Endothelial cell of umbilical vein (primary cell): ENCODE data around the gene ARHGAP15. TPM values are rescaled to one million over a fixed set of nuclear protein-coding genes. Genes with fewer than 3 reads are reported as not detected.

ENCODE experiments used
- BruUV-seq: library from RNA; stranded (reverse); fragments of 400-500 nt; replicated peaks from 2 replicates; lab custom pipeline; 2021; lab: Mats Ljungman, UMichigan
- CTCF ChIA-PET: fragments of 300-600, 350-600 bp; sonication (Branson Sonifier 250); formaldehyde crosslinking; loops from one replicate; lab custom pipeline; 2021; ENCODE audit warnings: antibody characterized with exemption, inconsistent platforms; lab: Charles Lee
- POLR2A ChIA-PET: fragments of 300-600, 350-600 bp; sonication (Branson Sonifier 250); formaldehyde crosslinking; loops from one replicate; lab custom pipeline; 2021; ENCODE audit warnings: antibody characterized with exemption, inconsistent platforms; lab: Charles Lee
- DNase-seq: peaks from one replicate; pipeline ENCODE4 v3.0.0-alpha.2; 2011; ENCODE audit warnings: low read depth, low spot score
- FAIRE-seq: peaks from 2 replicates; lab custom pipeline; 2011; peaks lifted over from hg19 to GRCh38; lab: Jason Lieb, UNC
- H2AFZ ChIP-seq: 2 replicates; pipeline ENCODE4 v1.6.0; 2012; ENCODE audit warnings: low read depth, low read length, control low read depth, inconsistent platforms
- H3K27ac ChIP-seq: 2 replicates; pipeline ENCODE4 v1.5.1; 2011; ENCODE audit warnings: low read depth, mild to moderate bottlenecking, control low read depth, low read length, moderate library complexity; ENCODE audit not compliant: insufficient read depth
- H3K27me3 ChIP-seq, 2 experiments: 2 replicates each; pipeline versions ENCODE4 v1.6.0 to v1.6.1; 2011; ENCODE audit warnings: low read length in 2 of 2, mixed read lengths in 1 of 2; ENCODE audit not compliant: control insufficient read depth in 2 of 2, insufficient read depth in 2 of 2
- H3K36me3 ChIP-seq, 2 experiments: 2 replicates in 1 of 2; 3 replicates in 1 of 2; pipeline ENCODE4 v1.5.1; 2011; ENCODE audit warnings: low read length in 2 of 2, mild to moderate bottlenecking in 1 of 2, moderate library complexity in 1 of 2; ENCODE audit not compliant: control insufficient read depth in 2 of 2, insufficient read depth in 2 of 2; ENCODE audit errors: extremely low read depth in 1 of 2
- H3K4me1 ChIP-seq: 3 replicates; pipeline ENCODE4 v1.5.1; 2011; ENCODE audit warnings: mild to moderate bottlenecking, low read length; ENCODE audit not compliant: control insufficient read depth, insufficient read depth; ENCODE audit errors: extremely low read depth
- H3K4me2 ChIP-seq: 2 replicates; pipeline ENCODE4 v1.6.1; 2011; ENCODE audit warnings: low read length, control low read depth, mixed read lengths; ENCODE audit not compliant: insufficient read depth
- H3K4me3 ChIP-seq, 3 experiments: fragments of 200-600 bp in 1 of 3; sonication (generic), shearing (Covaris generic) in 1 of 3; replicated peaks in 1 of 3; 2 replicates each; pipeline ENCODE4 v1.5.1; 2011 to 2016; ENCODE audit warnings: control low read depth in 3 of 3, low read length in 3 of 3, mild to moderate bottlenecking in 2 of 3, inconsistent platforms in 1 of 3, low read depth in 1 of 3, moderate library complexity in 1 of 3; ENCODE audit not compliant: insufficient read depth in 1 of 3
- H3K79me2 ChIP-seq: 2 replicates; pipeline ENCODE4 v1.6.0; 2012; ENCODE audit warnings: low read length, inconsistent platforms; ENCODE audit not compliant: control insufficient read depth, insufficient read depth
- H3K9ac ChIP-seq: replicated peaks from 2 replicates; pipeline ENCODE3; 2011; ENCODE audit warnings: low read length, control low read depth; ENCODE audit not compliant: insufficient read depth; ENCODE audit errors: extremely low read depth
- H3K9me1 ChIP-seq: replicated peaks from 3 replicates; pipeline ENCODE4 v1.6.0; 2011; ENCODE audit warnings: mild to moderate bottlenecking, low read length; ENCODE audit not compliant: control insufficient read depth, insufficient read depth; ENCODE audit errors: extremely low read depth
- H3K9me3 ChIP-seq: replicated peaks from 2 replicates; pipeline ENCODE4 v1.5.1; 2012; ENCODE audit warnings: low read length, inconsistent platforms; ENCODE audit not compliant: control insufficient read depth, insufficient read depth
- H4K20me1 ChIP-seq: replicated peaks from 2 replicates; pipeline ENCODE3; 2011; ENCODE audit warnings: mild to moderate bottlenecking, low read length; ENCODE audit not compliant: control insufficient read depth, insufficient read depth; ENCODE audit errors: extremely low read depth
- EZH2 ChIP-seq: IDR thresholded peaks from 2 replicates; pipeline ENCODE4 v1.6.1; 2012; ENCODE audit warnings: borderline replicate concordance, low read depth, mild to moderate bottlenecking, moderate library complexity, low read length, inconsistent platforms; ENCODE audit not compliant: severe bottlenecking
- FOS ChIP-seq: IDR thresholded peaks from 2 replicates; pipeline ENCODE4 v1.6.1; 2011; ENCODE audit warnings: mild to moderate bottlenecking, low read length, moderate library complexity, borderline replicate concordance; ENCODE audit not compliant: insufficient read depth
- GATA2 ChIP-seq: IDR thresholded peaks from 2 replicates; pipeline ENCODE4 v1.7.0; 2011; ENCODE audit warnings: low read depth, mild to moderate bottlenecking, moderate library complexity, mixed read lengths, low read length; ENCODE audit not compliant: insufficient read length, insufficient read depth
- JUN ChIP-seq: IDR thresholded peaks from 2 replicates; pipeline ENCODE4 v1.6.1; 2011; ENCODE audit warnings: borderline replicate concordance, low read depth; ENCODE audit not compliant: insufficient read length, insufficient read depth
- MYC ChIP-seq: IDR thresholded peaks from one replicate; pipeline ENCODE4 v1.6.1; 2011; ENCODE audit warnings: mild to moderate bottlenecking, low read depth, low read length
- POLR2A ChIP-seq: IDR thresholded peaks from 2 replicates; pipeline ENCODE4 v1.6.1; 2012; ENCODE audit warnings: low read depth, mild to moderate bottlenecking, control low read depth, low read length
- POLR2AphosphoS5 ChIP-seq: IDR thresholded peaks from 2 replicates; pipeline ENCODE4 v1.6.1; 2012; ENCODE audit warnings: low read depth, mild to moderate bottlenecking, control low read depth, low read length, moderate library complexity; ENCODE audit not compliant: insufficient read depth
- dilution Hi-C: fragments of 300-500 bp; cut with MboI; formaldehyde crosslinking; loops from one replicate; pipeline ENCODE4 v1.15.0; 2019; ENCODE audit warnings: low sequenced_read_pairs; ENCODE audit not compliant: extremely low pct_ligation_motif_present
- intact Hi-C: fragments of 100-400 bp; cut with micrococcal nuclease; formaldehyde crosslinking; loops from one replicate; pipeline ENCODE4 v1.10.0; 2022
- polyA plus RNA-seq, 4 experiments: library from polyadenylated mRNA; depleted of rRNA in 3 of 4; stranded (reverse) in 3 of 4; unstranded in 1 of 4; fragments of >200 nt; gene quantifications; 2 replicates each; pipeline versions ENCODE4 v1.2.1 to v1.2.3, GENCODE V29; 2011 to 2012; ENCODE audit warnings: missing spikeins in 1 of 4
- total RNA-seq: library from RNA; stranded (reverse); gene quantifications from 2 replicates; pipeline ENCODE4 v1.2.3, GENCODE V29; 2021
- TF ChIP-seq, protein P1 (sequence below): IDR thresholded peaks from 2 replicates; pipeline ENCODE4 v1.6.1; 2011; ENCODE audit not compliant: insufficient read depth, insufficient read length
- TF ChIP-seq, protein P2 (sequence below), 2 donors: IDR thresholded peaks; 1 replicate in 1 of 2; 2 replicates in 1 of 2; pipeline ENCODE4 v1.5.1; 2011; ENCODE audit warnings: low read length in 2 of 2, mild to moderate bottlenecking in 2 of 2, moderate library complexity in 2 of 2, control low read depth in 1 of 2, inconsistent platforms in 1 of 2, low read depth in 1 of 2; ENCODE audit not compliant: insufficient read depth in 1 of 2; ENCODE audit errors: extremely low read depth in 1 of 2

ARHGAP15 gene
- total and polyA plus RNA-seq, 2 donors (not counting 3 experiments of a cell fraction or from before 2014, with no cell fraction given): not detected

DNA sequence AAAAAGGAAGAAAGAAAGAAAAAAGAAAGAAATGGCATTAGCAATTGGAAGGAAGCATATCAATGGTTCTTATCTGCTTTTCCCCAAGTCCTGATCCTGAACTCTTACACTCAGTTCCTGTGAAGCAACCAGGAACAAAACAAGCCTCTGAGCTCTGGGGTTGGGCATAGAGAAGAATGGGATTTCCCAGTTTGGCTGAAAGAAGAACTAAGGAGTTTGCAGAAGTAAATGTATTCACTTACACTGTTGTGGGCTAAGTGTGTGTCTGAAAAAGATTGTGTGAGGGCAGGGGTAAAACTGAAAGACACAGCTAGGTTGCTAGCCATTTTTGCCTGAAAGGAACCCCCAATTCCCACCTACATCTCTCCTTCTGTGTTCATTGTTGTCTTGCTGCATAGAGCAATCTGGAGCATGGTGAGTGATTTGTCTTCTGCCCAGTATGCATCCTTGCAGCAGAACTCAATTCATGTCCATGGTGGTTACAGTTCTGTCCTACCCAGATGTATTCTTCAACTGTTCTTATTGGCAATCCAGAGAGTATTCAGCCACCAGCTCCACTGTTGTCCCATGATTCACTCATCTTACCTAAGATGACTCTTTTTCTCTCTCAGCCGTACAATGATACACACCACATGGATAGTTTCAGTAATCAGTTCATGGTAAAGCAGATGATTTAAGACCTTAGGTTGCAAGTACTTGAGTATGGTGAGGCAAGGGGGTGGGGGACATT is 348.7 kb downstream of the ARHGAP15 start:
- Histone ChIP-seq H2AFZ (no peak overlapping the region), H3K9me3 (no peaks in the 10 kb centered on the region), H3K27me3 (no peaks in the 10 kb centered on the region), H3K79me2 (no peaks in the 10 kb centered on the region), H3K4me3 (no peak overlapping the region), H3K9me1 (no peaks in the 10 kb centered on the region), H3K4me2 (no peak overlapping the region), H3K4me1 (peaks cover 8% of the 10 kb centered on the region), H3K36me3 (no peaks in the 10 kb centered on the region), H3K27ac (no peak overlapping the region), H4K20me1 (no peaks in the 10 kb centered on the region), H3K9ac (no peak overlapping the region)
- dilution Hi-C loops (no loop called here), intact Hi-C loops (no loop called here)
- BruUV-seq: no TSS peak
- peak; percentile 9 for DNase-seq
- CTCF ChIA-PET: interaction anchor here (1.9 kb wide), 1 partner anchor 11 kb away, joined by 4 read pairs; no protein-coding TSS in a partner anchor
- no peak for FAIRE-seq
- no peak for TF ChIP-seq JUN
- TF ChIP-seq, protein P1, sequence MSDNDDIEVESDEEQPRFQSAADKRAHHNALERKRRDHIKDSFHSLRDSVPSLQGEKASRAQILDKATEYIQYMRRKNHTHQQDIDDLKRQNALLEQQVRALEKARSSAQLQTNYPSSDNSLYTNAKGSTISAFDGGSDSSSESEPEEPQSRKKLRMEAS: no peak
- TF ChIP-seq, protein P2, sequence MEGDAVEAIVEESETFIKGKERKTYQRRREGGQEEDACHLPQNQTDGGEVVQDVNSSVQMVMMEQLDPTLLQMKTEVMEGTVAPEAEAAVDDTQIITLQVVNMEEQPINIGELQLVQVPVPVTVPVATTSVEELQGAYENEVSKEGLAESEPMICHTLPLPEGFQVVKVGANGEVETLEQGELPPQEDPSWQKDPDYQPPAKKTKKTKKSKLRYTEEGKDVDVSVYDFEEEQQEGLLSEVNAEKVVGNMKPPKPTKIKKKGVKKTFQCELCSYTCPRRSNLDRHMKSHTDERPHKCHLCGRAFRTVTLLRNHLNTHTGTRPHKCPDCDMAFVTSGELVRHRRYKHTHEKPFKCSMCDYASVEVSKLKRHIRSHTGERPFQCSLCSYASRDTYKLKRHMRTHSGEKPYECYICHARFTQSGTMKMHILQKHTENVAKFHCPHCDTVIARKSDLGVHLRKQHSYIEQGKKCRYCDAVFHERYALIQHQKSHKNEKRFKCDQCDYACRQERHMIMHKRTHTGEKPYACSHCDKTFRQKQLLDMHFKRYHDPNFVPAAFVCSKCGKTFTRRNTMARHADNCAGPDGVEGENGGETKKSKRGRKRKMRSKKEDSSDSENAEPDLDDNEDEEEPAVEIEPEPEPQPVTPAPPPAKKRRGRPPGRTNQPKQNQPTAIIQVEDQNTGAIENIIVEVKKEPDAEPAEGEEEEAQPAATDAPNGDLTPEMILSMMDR (IDR thresholded peaks at IDR 0.05; ENCODE audit: extremely low read depth in 1 of 2, insufficient read depth in 1 of 2, low read depth in 1 of 2, low read length in 2 of 2): no peak
- TF ChIP-seq POLR2A: no peak
- no peak for TF ChIP-seq FOS
- TF ChIP-seq POLR2AphosphoS5: no peak
- no peak for TF ChIP-seq MYC
- no peak for TF ChIP-seq EZH2
- TF ChIP-seq GATA2: no peak
- POLR2A ChIA-PET: no interaction called here
